ENCODE data around the gene CCDC60.

CCDC60 gene

DNA sequence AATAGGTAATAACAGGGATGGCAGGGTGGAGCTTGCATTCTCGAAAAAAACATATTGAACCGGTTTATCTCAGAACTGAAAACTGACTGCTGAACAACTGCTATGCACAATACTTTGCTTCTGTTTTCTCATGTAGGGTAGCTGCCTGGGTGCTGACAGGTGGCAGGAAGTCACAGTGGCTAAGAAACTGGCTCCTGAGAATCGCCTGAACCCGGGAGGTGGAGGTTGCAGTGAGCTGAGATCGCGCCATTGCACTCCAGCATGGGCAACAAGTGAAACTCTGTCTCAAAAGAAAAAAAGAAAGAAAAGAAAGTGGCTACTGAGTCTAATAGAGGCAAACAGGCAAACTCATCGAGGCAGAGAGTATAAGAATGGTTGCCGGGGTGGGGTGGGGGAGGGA lies 113.1 kb downstream of the CCDC60 start:
- no peak overlapping the region for H3K18ac ChIP-seq (ENCODE audit: low read length)
- no peaks in the 10 kb centered on the region for H3K36me3 ChIP-seq (ENCODE audit: control insufficient read depth in 1 of 2, insufficient read depth in 2 of 2, low read length in 2 of 2)
- H2AK5ac ChIP-seq (ENCODE audit: low read length) = no peak overlapping the region
- H3K4ac ChIP-seq (ENCODE audit: low read depth, low read length) = no peak overlapping the region
- no peak for DNase-seq
- H3K27ac ChIP-seq (ENCODE audit: low read depth, low read length) = no peak overlapping the region
- H3K27me3 ChIP-seq (ENCODE audit: insufficient read depth, low read length) = no peaks in the 10 kb centered on the region
- no peak overlapping the region for H3K4me2 ChIP-seq (ENCODE audit: low read length)
- no peak overlapping the region for H3K4me3 ChIP-seq (ENCODE audit: low read depth, low read length)
- no peak overlapping the region for H2BK5ac ChIP-seq (ENCODE audit: low read depth, low read length, poor library complexity)
- H2BK120ac ChIP-seq (ENCODE audit: insufficient read depth, low read length, poor library complexity) = no peak overlapping the region
- no peak overlapping the region for H4K91ac ChIP-seq (ENCODE audit: low read depth, low read length)
- no peak overlapping the region for H4K8ac ChIP-seq (ENCODE audit: low read depth, low read length)
- no CpG with 5 or more reads among the region's 8 CpGs for WGBS (ENCODE audit: extremely low coverage, insufficient coverage, insufficient read length)
- no peak overlapping the region for H2AFZ ChIP-seq (ENCODE audit: insufficient read depth, low read length, poor library complexity)
- no peaks in the 10 kb centered on the region for H3K4me1 ChIP-seq (ENCODE audit: control insufficient read depth in 1 of 2, insufficient read depth in 2 of 2, low read length in 2 of 2)
- H2BK12ac ChIP-seq (ENCODE audit: low read length) = no peak overlapping the region
- no peaks in the 10 kb centered on the region for H3K9me3 ChIP-seq (ENCODE audit: insufficient read depth, low read depth, low read length)
- no peak overlapping the region for H3K23ac ChIP-seq (ENCODE audit: low read length)
- no peak overlapping the region for H4K12ac ChIP-seq (ENCODE audit: low read depth, low read length)
- H3K9ac ChIP-seq (ENCODE audit: low read length) = no peak overlapping the region
- no peaks in the 10 kb centered on the region for H3K79me2 ChIP-seq (ENCODE audit: control insufficient read depth, insufficient read depth, low read length, poor library complexity)
- no peak overlapping the region for H3K14ac ChIP-seq (ENCODE audit: low read length)
- H3K79me1 ChIP-seq (ENCODE audit: low read length) = no peaks in the 10 kb centered on the region

DNA sequence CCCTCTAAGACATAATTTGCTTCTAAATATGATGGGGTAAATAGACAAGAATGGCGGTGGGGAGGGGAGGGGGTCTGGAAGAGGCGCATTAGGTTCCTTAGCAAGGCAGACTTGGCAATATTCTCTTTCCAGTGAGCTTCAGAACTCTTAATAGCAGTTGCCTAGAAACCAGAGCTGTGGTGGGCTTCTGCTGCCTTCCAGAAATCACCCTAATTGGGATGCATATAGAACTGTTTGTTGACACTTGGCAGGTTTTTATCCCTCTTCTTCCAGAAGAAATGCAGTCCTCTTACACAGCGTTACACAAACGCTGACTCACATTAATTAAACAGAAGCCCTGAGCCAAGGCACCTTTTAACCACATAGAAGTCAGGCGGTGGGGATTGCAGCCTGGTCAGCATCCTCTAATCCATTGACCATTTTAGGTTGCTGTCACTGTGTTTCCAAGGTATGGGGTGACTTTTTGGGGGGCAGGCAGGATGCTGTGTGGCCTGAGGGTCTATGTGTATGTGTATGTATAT lies 114.1 kb downstream of the CCDC60 start:
- Histone ChIP-seq H3K9ac (ENCODE audit: low read length) (no peak overlapping the region), H3K14ac (ENCODE audit: low read length) (no peak overlapping the region), H3K9me3 (ENCODE audit: insufficient read depth, low read depth, low read length) (no peaks in the 10 kb centered on the region), H3K79me2 (ENCODE audit: control insufficient read depth, insufficient read depth, low read length, poor library complexity) (no peaks in the 10 kb centered on the region), H3K23ac (ENCODE audit: low read length) (no peak overlapping the region), H4K8ac (ENCODE audit: low read depth, low read length) (no peak overlapping the region), H3K4ac (ENCODE audit: low read depth, low read length) (no peak overlapping the region), H2AFZ (ENCODE audit: insufficient read depth, low read length, poor library complexity) (no peak overlapping the region), H3K27me3 (ENCODE audit: insufficient read depth, low read length) (no peaks in the 10 kb centered on the region), H4K12ac (ENCODE audit: low read depth, low read length) (no peak overlapping the region), H3K36me3 (ENCODE audit: control insufficient read depth in 1 of 2, insufficient read depth in 2 of 2, low read length in 2 of 2) (no peaks in the 10 kb centered on the region), H3K18ac (ENCODE audit: low read length) (no peak overlapping the region), H3K27ac (ENCODE audit: low read depth, low read length) (no peak overlapping the region), H2BK5ac (ENCODE audit: low read depth, low read length, poor library complexity) (no peak overlapping the region), H4K91ac (ENCODE audit: low read depth, low read length) (no peak overlapping the region), H2AK5ac (ENCODE audit: low read length) (no peak overlapping the region), H3K4me1 (ENCODE audit: control insufficient read depth in 1 of 2, insufficient read depth in 2 of 2, low read length in 2 of 2) (no peaks in the 10 kb centered on the region), H3K4me3 (ENCODE audit: low read depth, low read length) (no peak overlapping the region), H2BK12ac (ENCODE audit: low read length) (no peak overlapping the region), H3K79me1 (ENCODE audit: low read length) (no peaks in the 10 kb centered on the region), H2BK120ac (ENCODE audit: insufficient read depth, low read length, poor library complexity) (no peak overlapping the region), H3K4me2 (ENCODE audit: low read length) (no peak overlapping the region)
- WGBS (ENCODE audit: extremely low coverage, insufficient coverage, insufficient read length) = no CpG with 5 or more reads among the region's 5 CpGs
- no peak for DNase-seq

DNA sequence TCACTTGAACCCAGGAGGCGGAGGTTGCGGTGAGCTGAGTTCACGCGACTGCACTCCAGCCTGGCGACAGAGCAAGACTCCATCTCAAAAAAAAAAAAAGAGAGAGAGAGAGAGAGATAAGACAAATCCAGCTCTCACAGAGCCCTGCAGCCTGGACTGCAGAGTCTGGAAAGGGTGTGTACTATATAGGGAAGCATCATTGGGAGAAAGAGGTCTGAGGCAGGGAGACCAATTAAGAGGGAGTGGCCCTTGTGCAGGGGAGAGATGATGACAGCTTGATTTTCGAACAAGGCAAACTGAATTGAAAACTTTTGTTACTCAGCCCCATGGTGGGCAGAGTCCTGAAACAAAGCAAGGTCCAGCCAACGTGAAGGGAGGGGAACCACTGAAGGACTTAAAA lies 116.2 kb downstream of the CCDC60 start:
- H3K14ac ChIP-seq (ENCODE audit: low read length) = no peak overlapping the region
- H2BK5ac ChIP-seq (ENCODE audit: low read depth, low read length, poor library complexity) = no peak overlapping the region
- no peak overlapping the region for H3K23ac ChIP-seq (ENCODE audit: low read length)
- no peaks in the 10 kb centered on the region for H3K79me1 ChIP-seq (ENCODE audit: low read length)
- no peak overlapping the region for H3K18ac ChIP-seq (ENCODE audit: low read length)
- H3K36me3 ChIP-seq (ENCODE audit: control insufficient read depth in 1 of 2, insufficient read depth in 2 of 2, low read length in 2 of 2) = no peaks in the 10 kb centered on the region
- H3K9ac ChIP-seq (ENCODE audit: low read length) = no peak overlapping the region
- no peaks in the 10 kb centered on the region for H3K4me1 ChIP-seq (ENCODE audit: control insufficient read depth in 1 of 2, insufficient read depth in 2 of 2, low read length in 2 of 2)
- H2AK5ac ChIP-seq (ENCODE audit: low read length) = no peak overlapping the region
- DNase-seq = no peak
- H3K27ac ChIP-seq (ENCODE audit: low read depth, low read length) = no peak overlapping the region
- no peak overlapping the region for H4K8ac ChIP-seq (ENCODE audit: low read depth, low read length)
- no peaks in the 10 kb centered on the region for H3K79me2 ChIP-seq (ENCODE audit: control insufficient read depth, insufficient read depth, low read length, poor library complexity)
- H4K91ac ChIP-seq (ENCODE audit: low read depth, low read length) = no peak overlapping the region
- no CpG with 5 or more reads among the region's 7 CpGs for WGBS (ENCODE audit: extremely low coverage, insufficient coverage, insufficient read length)
- H2BK120ac ChIP-seq (ENCODE audit: insufficient read depth, low read length, poor library complexity) = no peak overlapping the region
- H4K12ac ChIP-seq (ENCODE audit: low read depth, low read length) = no peak overlapping the region
- no peaks in the 10 kb centered on the region for H3K9me3 ChIP-seq (ENCODE audit: insufficient read depth, low read depth, low read length)
- H3K4me3 ChIP-seq (ENCODE audit: low read depth, low read length) = no peak overlapping the region
- no peaks in the 10 kb centered on the region for H3K27me3 ChIP-seq (ENCODE audit: insufficient read depth, low read length)
- no peak overlapping the region for H3K4ac ChIP-seq (ENCODE audit: low read depth, low read length)
- no peak overlapping the region for H2AFZ ChIP-seq (ENCODE audit: insufficient read depth, low read length, poor library complexity)
- H2BK12ac ChIP-seq (ENCODE audit: low read length) = no peak overlapping the region
- no peak overlapping the region for H3K4me2 ChIP-seq (ENCODE audit: low read length)

DNA sequence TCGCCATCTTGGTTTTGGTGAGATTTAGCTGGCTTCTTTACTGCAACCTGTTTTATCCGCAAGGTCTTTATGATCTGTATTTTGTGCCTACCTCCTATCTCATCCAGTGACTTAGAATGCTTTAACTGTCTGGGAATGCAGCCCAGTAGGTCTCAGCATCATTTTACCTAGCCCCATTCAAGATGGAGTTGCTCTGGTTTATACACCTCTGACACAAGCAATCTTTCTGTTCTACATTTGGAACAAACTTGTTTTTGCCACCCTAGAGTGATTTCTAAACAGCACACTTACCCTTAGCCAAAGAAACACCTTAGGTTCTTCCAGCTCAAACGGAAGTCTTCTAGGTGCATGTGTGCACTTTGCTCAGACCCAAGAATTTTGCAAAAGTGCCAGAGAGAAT lies 122.3 kb downstream of the CCDC60 start:
- no peaks in the 10 kb centered on the region for H3K4me1 ChIP-seq (ENCODE audit: control insufficient read depth in 1 of 2, insufficient read depth in 2 of 2, low read length in 2 of 2)
- H3K27ac ChIP-seq (ENCODE audit: low read depth, low read length) = no peak overlapping the region
- no peak overlapping the region for H4K12ac ChIP-seq (ENCODE audit: low read depth, low read length)
- no peak overlapping the region for H2AFZ ChIP-seq (ENCODE audit: insufficient read depth, low read length, poor library complexity)
- no peak overlapping the region for H3K4me3 ChIP-seq (ENCODE audit: low read depth, low read length)
- no peaks in the 10 kb centered on the region for H3K9me3 ChIP-seq (ENCODE audit: insufficient read depth, low read depth, low read length)
- H2BK120ac ChIP-seq (ENCODE audit: insufficient read depth, low read length, poor library complexity) = no peak overlapping the region
- no peak overlapping the region for H3K4ac ChIP-seq (ENCODE audit: low read depth, low read length)
- H3K4me2 ChIP-seq (ENCODE audit: low read length) = no peak overlapping the region
- H2BK12ac ChIP-seq (ENCODE audit: low read length) = no peak overlapping the region
- peak in 1 of 2 donors; percentile 28 for DNase-seq
- H4K91ac ChIP-seq (ENCODE audit: low read depth, low read length) = no peak overlapping the region
- H3K36me3 ChIP-seq (ENCODE audit: control insufficient read depth in 1 of 2, insufficient read depth in 2 of 2, low read length in 2 of 2) = no peaks in the 10 kb centered on the region
- H3K23ac ChIP-seq (ENCODE audit: low read length) = no peak overlapping the region
- H2AK5ac ChIP-seq (ENCODE audit: low read length) = no peak overlapping the region
- H4K8ac ChIP-seq (ENCODE audit: low read depth, low read length) = no peak overlapping the region
- H3K27me3 ChIP-seq (ENCODE audit: insufficient read depth, low read length) = no peaks in the 10 kb centered on the region
- no peak overlapping the region for H3K14ac ChIP-seq (ENCODE audit: low read length)
- H3K9ac ChIP-seq (ENCODE audit: low read length) = no peak overlapping the region
- WGBS (ENCODE audit: extremely low coverage, insufficient coverage, insufficient read length) = no CpG with 5 or more reads among the region's 3 CpGs
- no peaks in the 10 kb centered on the region for H3K79me1 ChIP-seq (ENCODE audit: low read length)
- H2BK5ac ChIP-seq (ENCODE audit: low read depth, low read length, poor library complexity) = no peak overlapping the region
- no peak overlapping the region for H3K18ac ChIP-seq (ENCODE audit: low read length)
- H3K79me2 ChIP-seq (ENCODE audit: control insufficient read depth, insufficient read depth, low read length, poor library complexity) = no peaks in the 10 kb centered on the region
